DOHH2 (cell line): ENCODE data around the gene RBM33.

Experiments
- H3F3A ChIP-seq: fragments of 200-600 bp; sonication (generic), shearing (Covaris generic); 2 replicates; pipeline ENCODE4 v1.6.0; 2016; ENCODE audit warnings: antibody characterized with exemption, mild to moderate bottlenecking; ENCODE audit not compliant: control insufficient read depth, insufficient read depth
- H3K27ac ChIP-seq: fragments of 200-600 bp; sonication (generic); 2 replicates; pipeline ENCODE4 v1.5.1; 2014; ENCODE audit warnings: low read depth, mild to moderate bottlenecking, low read length, moderate library complexity
- H3K27me3 ChIP-seq: fragments of 200-600 bp; sonication (generic); 2 replicates; pipeline ENCODE4 v1.6.1; 2014; ENCODE audit warnings: mild to moderate bottlenecking, low read length, mixed read lengths; ENCODE audit not compliant: control insufficient read depth
- H3K36me3 ChIP-seq: fragments of 200-600 bp; sonication (generic); 2 replicates; pipeline ENCODE4 v1.6.1; 2014; ENCODE audit warnings: mild to moderate bottlenecking, low read length, moderate library complexity, mixed read lengths; ENCODE audit not compliant: control insufficient read depth
- H3K4me1 ChIP-seq: fragments of 200-600 bp; sonication (generic); 2 replicates; pipeline ENCODE4 v1.6.1; 2014; ENCODE audit warnings: mild to moderate bottlenecking, low read length, mixed read lengths; ENCODE audit not compliant: control insufficient read depth
- H3K4me2 ChIP-seq: fragments of 200-600 bp; sonication (generic); 2 replicates; pipeline ENCODE4 v1.6.0; 2014; ENCODE audit warnings: mild to moderate bottlenecking, low read length, moderate library complexity
- H3K4me3 ChIP-seq: fragments of 200-600 bp; sonication (generic); 2 replicates; pipeline ENCODE4 v1.5.1; 2014; ENCODE audit warnings: mild to moderate bottlenecking, low read length, mixed read lengths
- H3K79me2 ChIP-seq: fragments of 200-600 bp; sonication (generic); 2 replicates; pipeline ENCODE4 v1.6.1; 2014; ENCODE audit warnings: mild to moderate bottlenecking, low read length, mixed read lengths; ENCODE audit not compliant: control insufficient read depth
- H3K9me2 ChIP-seq: fragments of 200-600 bp; sonication (generic); replicated peaks from 2 replicates; pipeline ENCODE4 v1.6.1; 2014; ENCODE audit warnings: mild to moderate bottlenecking, low read length, mixed read lengths; ENCODE audit not compliant: control insufficient read depth
- H3K9me3 ChIP-seq: fragments of 200-600 bp; sonication (generic); 2 replicates; pipeline ENCODE4 v1.6.1; 2014; ENCODE audit warnings: antibody characterized with exemption, low read length, mixed read lengths; ENCODE audit not compliant: control insufficient read depth, insufficient read depth
- H4K20me1 ChIP-seq: fragments of 200-600 bp; sonication (generic); 2 replicates; pipeline ENCODE4 v1.6.0; 2014; ENCODE audit warnings: low read depth, mild to moderate bottlenecking, antibody characterized with exemption, low read length, moderate library complexity; ENCODE audit not compliant: control insufficient read depth, insufficient read depth
- CTCF ChIP-seq: fragments of 200-600 bp; sonication (generic); IDR thresholded peaks from one replicate; pipeline ENCODE4 v1.5.1; 2014; ENCODE audit warnings: antibody characterized with exemption, mild to moderate bottlenecking, low read depth, low read length; ENCODE audit not compliant: poor library complexity, severe bottlenecking
- EZH2phosphoT487 ChIP-seq: fragments of 200-600 bp; sonication (generic); IDR thresholded peaks from 2 replicates; pipeline ENCODE4 v1.6.1; 2017; ENCODE audit warnings: borderline replicate concordance, mild to moderate bottlenecking, antibody characterized with exemption, low read length, moderate library complexity, mixed read lengths

Gene RBM33

DNA sequence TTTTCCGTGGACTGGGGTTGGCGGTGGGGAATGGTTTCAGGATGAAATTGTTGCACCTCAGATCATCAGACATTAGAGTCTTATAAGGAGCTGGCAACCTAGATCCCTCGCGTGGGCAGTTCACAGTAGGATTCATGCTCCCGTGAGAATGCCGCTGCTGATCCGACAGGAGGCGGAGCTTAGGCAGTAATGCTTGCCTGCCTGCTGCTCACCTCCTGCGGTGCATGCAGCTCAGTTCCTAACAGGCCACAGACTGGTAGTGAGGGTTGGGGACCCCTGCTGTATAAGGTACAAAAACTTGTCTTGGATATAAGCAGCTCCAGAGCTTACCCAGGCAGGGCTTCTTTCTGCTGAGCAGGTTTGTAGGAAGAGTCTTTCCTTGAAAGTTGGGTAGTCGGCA, 113.9 kb downstream of the RBM33 start:
- H3K4me2 ChIP-seq, result no peak overlapping the region

GRCh38 chr7:155759740-155760430, 115.4 kb downstream of the RBM33 start:
- Histone ChIP-seq H3K27ac (no peak overlapping the region), H3K4me2 (no peak overlapping the region), H3K9me3 (no peaks in the 10 kb centered on the region), H4K20me1 (peaks cover 3% of the 10 kb centered on the region; the same call in 1 of the 2 replicates), H3K79me2 (peaks cover 97% of the 10 kb centered on the region), H3K4me1 (peaks cover 70% of the 10 kb centered on the region), H3K27me3 (no peaks in the 10 kb centered on the region), H3F3A (peaks cover 12% of the 10 kb centered on the region), H3K4me3 (no peak overlapping the region), H3K9me2 (no peaks in the 10 kb centered on the region), H3K36me3 (peaks cover 87% of the 10 kb centered on the region)
- TF ChIP-seq CTCF, result no peak
- no peak for TF ChIP-seq EZH2phosphoT487

More for the DNA sequence above, 113.9 kb downstream of the RBM33 start:
- Histone ChIP-seq H3K4me3 (no peak overlapping the region), H3K79me2 (peaks cover 98% of the 10 kb centered on the region), H3K9me2 (no peaks in the 10 kb centered on the region), H3K9me3 (no peaks in the 10 kb centered on the region), H3K36me3 (peaks cover 87% of the 10 kb centered on the region), H4K20me1 (peaks cover 6% of the 10 kb centered on the region; the same call in 1 of the 2 replicates), H3K27me3 (no peaks in the 10 kb centered on the region), H3K27ac (no peak overlapping the region), H3K4me1 (peaks cover 70% of the 10 kb centered on the region), H3F3A (peaks cover 5% of the 10 kb centered on the region)
- TF ChIP-seq CTCF, result no peak
- TF ChIP-seq EZH2phosphoT487, result no peak

GRCh38 chr7:155761162-155761561, 116.7 kb downstream of the RBM33 start:
- Histone ChIP-seq H3K27me3 (no peaks in the 10 kb centered on the region), H3K4me1 (peaks cover 68% of the 10 kb centered on the region), H3K79me2 (peaks cover 97% of the 10 kb centered on the region), H3K4me3 (no peak overlapping the region), H3K9me2 (no peaks in the 10 kb centered on the region), H3K4me2 (no peak overlapping the region), H3K36me3 (peaks cover 90% of the 10 kb centered on the region), H4K20me1 (peaks cover 3% of the 10 kb centered on the region; the same call in 1 of the 2 replicates), H3K27ac (no peak overlapping the region), H3F3A (peaks cover 10% of the 10 kb centered on the region), H3K9me3 (no peaks in the 10 kb centered on the region)
- TF ChIP-seq CTCF, result no peak
- TF ChIP-seq EZH2phosphoT487, result no peak
